Activated CD4-positive, alpha-beta T cell treated with anti-CD3 and anti-CD28 coated beads, Interleukin-2, amount 10 ng/mL, durations not matched to agents 7 days and 5 days (primary cell): ENCODE results near the gene RPS6KB1. TPM values are rescaled to one million over a fixed set of nuclear protein-coding genes. Genes with fewer than 3 reads are reported as not detected.
"Not testable (repeated sequence)": the region's sequence is repeated elsewhere in the genome, so short reads cannot be mapped to it uniquely, and the experiment has no call there.

Experiments
- CTCF ChIA-PET: fragments of 350-600 bp; sonication (Branson Sonifier 250); formaldehyde crosslinking; loops from one replicate; lab custom pipeline; 2021; ENCODE audit warnings: antibody characterized with exemption; lab: Charles Lee
- POLR2A ChIA-PET: fragments of 350-600 bp; sonication (Branson Sonifier 250); formaldehyde crosslinking; loops from one replicate; lab custom pipeline; 2021; ENCODE audit warnings: antibody characterized with exemption; lab: Charles Lee
- DNase-seq: peaks from one replicate; pipeline ENCODE4 v3.0.0-alpha.2; 2020
- H3K27ac Mint-ChIP-seq: one replicate; pipeline ENCODE4 v1.8.0; 2021; ENCODE audit warnings: mild to moderate bottlenecking, moderate library complexity, mixed read lengths
- H3K27me3 Mint-ChIP-seq: one replicate; pipeline ENCODE4 v1.8.0; 2021; ENCODE audit warnings: mixed read lengths
- H3K36me3 Mint-ChIP-seq: one replicate; pipeline ENCODE4 v1.8.0; 2021; ENCODE audit warnings: low read depth, mixed read lengths
- H3K4me1 Mint-ChIP-seq: one replicate; pipeline ENCODE4 v1.8.0; 2021; ENCODE audit warnings: mixed read lengths
- H3K4me3 Mint-ChIP-seq: one replicate; pipeline ENCODE4 v1.8.0; 2021; ENCODE audit warnings: mild to moderate bottlenecking, moderate library complexity, mixed read lengths
- H3K9me3 Mint-ChIP-seq: one replicate; pipeline ENCODE4 v1.8.0; 2021; ENCODE audit warnings: mixed read lengths
- total RNA-seq, 2 experiments: library from RNA; stranded (reverse); gene quantifications; one replicate each; pipeline ENCODE4 v1.2.3, GENCODE V29; 2021

The RPS6KB1 gene
- total RNA-seq, 2 experiments from 2014 or later, result 46.7 to 50.3 TPM

DNA sequence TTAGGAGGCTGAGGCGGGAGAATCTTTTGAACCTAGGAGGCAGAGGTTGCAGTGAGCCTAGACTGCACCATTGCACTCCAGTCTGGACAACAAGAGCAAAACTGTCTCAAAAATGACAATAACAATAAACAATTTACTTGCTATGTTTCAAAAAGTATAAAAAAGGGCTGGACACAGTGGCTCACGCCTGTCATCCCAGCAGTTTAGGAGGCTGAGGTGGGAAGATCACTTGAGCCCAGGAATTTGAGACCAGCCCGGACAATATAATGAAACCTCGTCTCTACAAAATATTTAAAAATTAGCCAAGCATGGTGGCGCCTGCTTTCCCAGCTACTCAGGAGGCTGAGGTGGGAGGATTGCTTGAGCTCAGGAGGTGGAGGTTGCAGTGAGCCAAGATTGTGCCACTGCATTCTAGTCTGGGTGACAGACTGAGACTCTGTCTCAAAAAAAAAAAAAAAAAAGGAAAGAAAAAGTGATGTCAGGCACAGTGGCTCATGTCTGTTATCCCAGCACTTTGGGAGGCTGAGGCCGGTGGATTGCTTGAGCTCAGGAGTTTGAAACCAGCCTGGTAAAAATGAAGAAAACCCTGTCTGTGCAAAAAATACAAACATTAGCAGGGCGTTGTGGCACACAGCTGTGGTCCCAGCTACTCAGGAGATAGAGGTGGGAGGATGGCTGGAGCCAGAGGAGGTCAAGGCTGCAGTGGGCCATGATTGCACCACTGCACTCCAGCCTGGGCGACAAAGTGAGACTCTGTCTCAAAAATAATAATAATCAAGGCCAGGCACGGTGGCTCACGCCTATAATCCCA is 38.8 kb upstream of the RPS6KB1 start:
- H3K9me3 Mint-ChIP-seq, H3K27me3 Mint-ChIP-seq, H3K36me3 Mint-ChIP-seq, H3K4me3 Mint-ChIP-seq, DNase-seq: not testable (repeated sequence)
- Mint-ChIP-seq H3K4me1 (peaks cover 53% of the 10 kb centered on the region), H3K27ac (peak overlapping the region; percentile 73)
- ChIA-PET CTCF (interaction anchor here (0.6 to 2.0 kb wide), 11 partner anchors 9 to 209 kb away, joined by 3 to 11 read pairs (median 4); no protein-coding TSS in a partner anchor), POLR2A (interaction anchor here (0.6 to 2.1 kb wide), 4 partner anchors 10 to 189 kb away, joined by 3 to 12 read pairs (median 6); no protein-coding TSS in a partner anchor)

DNA sequence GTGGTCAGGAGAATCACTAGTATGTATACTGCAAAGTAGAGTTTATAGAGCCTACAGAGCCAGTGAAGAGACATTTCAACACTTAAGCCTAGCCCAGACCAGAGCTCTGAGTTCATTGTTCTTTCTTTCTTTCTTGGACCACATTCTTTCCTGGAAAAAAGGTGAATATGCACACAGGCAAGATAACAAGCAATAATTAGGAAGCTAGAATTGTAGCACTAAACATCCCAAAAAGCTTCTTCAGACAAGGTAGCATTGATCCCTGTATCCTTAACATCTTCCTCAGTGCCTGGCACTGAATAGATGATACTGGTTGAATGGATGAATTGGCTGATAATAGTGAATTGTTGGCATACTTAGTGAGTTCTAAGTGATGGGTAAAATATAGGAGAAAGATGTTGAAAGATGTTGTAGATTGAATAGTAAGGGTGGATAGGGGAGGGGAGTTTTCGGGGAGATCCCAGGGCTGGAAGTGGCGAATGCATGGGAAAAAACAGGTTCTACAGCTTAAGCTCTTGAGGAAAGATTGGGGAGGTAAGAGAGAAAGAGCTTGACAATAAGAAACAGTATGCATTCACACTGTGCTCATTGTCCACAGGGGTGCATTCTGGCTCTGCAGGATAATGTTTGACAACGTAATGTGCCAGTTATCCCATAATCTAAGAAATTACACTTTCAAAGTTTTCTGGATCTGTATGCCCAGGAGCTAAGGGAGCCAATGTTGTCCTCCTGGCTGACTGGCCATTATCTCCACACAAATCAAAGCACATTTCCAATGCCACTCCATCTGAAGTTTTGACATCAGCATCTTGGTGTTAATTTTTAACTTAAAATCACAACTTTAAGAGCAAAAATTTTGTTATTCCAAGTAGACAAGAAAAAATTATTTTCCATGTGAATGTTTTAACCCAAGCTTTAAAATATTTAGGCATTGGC is 35.8 kb upstream of the RPS6KB1 start:
- CTCF ChIA-PET, result interaction anchor here (1.0 to 1.1 kb wide), 2 partner anchors 13 to 72 kb away, joined by 3 read pairs; no protein-coding TSS in a partner anchor
- no peaks in the 10 kb centered on the region for H3K27me3 Mint-ChIP-seq
- no peak for DNase-seq
- no peak overlapping the region for H3K27ac Mint-ChIP-seq
- H3K4me3 Mint-ChIP-seq, result no peak overlapping the region
- POLR2A ChIA-PET, result interaction anchor here (0.6 kb wide), 1 partner anchor 19 kb away, joined by 4 read pairs; no protein-coding TSS in a partner anchor
- peaks cover 12% of the 10 kb centered on the region for H3K36me3 Mint-ChIP-seq
- H3K9me3 Mint-ChIP-seq, result peaks cover 3% of the 10 kb centered on the region
- H3K4me1 Mint-ChIP-seq, result peaks cover 43% of the 10 kb centered on the region

DNA sequence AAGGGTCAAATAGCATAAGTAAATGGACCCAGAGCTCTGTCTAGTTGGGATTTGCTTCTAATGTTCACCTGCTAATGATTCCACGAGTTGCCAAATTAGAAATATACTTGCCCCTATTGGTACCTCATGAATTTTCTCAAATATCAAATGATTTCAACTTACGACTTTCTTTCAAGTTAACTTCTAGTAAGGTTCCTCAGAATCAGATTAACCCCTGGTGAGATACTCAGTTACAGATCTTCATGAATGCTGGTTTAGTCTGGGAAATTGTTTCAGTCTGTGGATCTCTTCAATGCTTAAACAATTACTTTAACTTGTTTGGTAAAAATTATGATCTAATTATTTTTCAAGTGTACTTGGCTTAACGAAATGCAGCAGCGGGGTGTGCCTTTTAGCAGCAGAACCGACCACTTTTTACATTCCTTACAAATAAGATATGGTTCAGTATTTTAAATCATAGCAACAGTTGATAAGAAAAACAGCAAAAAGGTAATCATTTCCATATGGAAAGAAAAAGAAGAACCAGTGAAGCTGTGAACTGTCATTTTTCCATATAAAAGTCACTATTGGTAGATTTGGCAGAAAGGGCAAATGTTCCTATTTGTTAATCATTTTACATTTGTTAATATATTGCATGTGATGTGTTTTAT is 34.6 kb upstream of the RPS6KB1 start:
- peaks cover 13% of the 10 kb centered on the region for H3K36me3 Mint-ChIP-seq
- H3K27me3 Mint-ChIP-seq, result no peaks in the 10 kb centered on the region
- no peak overlapping the region for H3K4me3 Mint-ChIP-seq
- CTCF ChIA-PET, result interaction anchor here (0.6 to 4.8 kb wide), 8 partner anchors 8 to 353 kb away, joined by 3 to 45 read pairs (median 5); no protein-coding TSS in a partner anchor
- H3K9me3 Mint-ChIP-seq, result no peaks in the 10 kb centered on the region
- POLR2A ChIA-PET, result interaction anchor here (0.6 to 0.9 kb wide), 3 partner anchors 40 to 107 kb away, joined by 3 to 4 read pairs (median 4); no protein-coding TSS in a partner anchor
- H3K4me1 Mint-ChIP-seq, result peaks cover 31% of the 10 kb centered on the region
- no peak for DNase-seq
- H3K27ac Mint-ChIP-seq, result no peak overlapping the region

GRCh38 chr17:59858932-59859331 is 34.0 kb upstream of the RPS6KB1 start:
- CTCF ChIA-PET, result interaction anchor here (0.6 to 4.8 kb wide), 13 partner anchors 9 to 354 kb away, joined by 3 to 45 read pairs (median 5); no protein-coding TSS in a partner anchor
- Mint-ChIP-seq H3K27ac (no peak overlapping the region), H3K36me3 (peaks cover 13% of the 10 kb centered on the region), H3K4me1 (peaks cover 28% of the 10 kb centered on the region), H3K4me3 (no peak overlapping the region), H3K9me3 (no peaks in the 10 kb centered on the region), H3K27me3 (no peaks in the 10 kb centered on the region)
- no peak for DNase-seq
- POLR2A ChIA-PET, result interaction anchor here (0.6 to 1.0 kb wide), 7 partner anchors 9 to 395 kb away, joined by 3 to 4 read pairs (median 3); no protein-coding TSS in a partner anchor

DNA sequence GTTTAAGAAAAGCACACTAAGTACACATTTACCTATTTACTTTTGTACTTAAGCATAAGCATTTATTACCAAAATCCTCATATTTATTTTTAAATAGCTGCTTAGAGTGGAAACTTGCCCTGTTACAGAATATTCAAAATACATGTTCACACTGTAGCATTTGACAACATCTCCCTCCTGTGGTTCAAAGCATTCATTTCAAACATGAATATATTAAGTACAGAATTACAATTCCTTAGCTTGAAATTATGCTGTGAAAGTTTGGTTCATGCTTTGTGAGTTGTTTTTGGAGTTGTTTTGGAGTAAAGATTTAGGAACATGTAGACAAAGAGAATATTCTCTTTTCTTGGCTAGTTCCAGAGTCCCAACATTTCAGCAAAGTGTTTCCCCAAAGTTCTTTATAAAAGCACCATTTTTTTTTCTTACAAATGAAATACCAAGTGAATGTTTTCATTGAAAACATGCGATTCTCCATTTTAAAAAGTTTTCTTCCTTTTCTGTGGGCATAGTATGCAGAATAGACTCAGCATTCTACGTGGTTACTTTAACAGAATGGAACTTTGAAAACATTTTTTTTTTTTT is 33.4 kb upstream of the RPS6KB1 start:
- Mint-ChIP-seq H3K9me3 (no peaks in the 10 kb centered on the region), H3K4me3 (no peak overlapping the region), H3K27ac (peak overlapping the region; percentile 25), H3K27me3 (no peaks in the 10 kb centered on the region), H3K4me1 (peaks cover 24% of the 10 kb centered on the region), H3K36me3 (peaks cover 14% of the 10 kb centered on the region)
- peak; percentile 44 for DNase-seq
- ChIA-PET CTCF (interaction anchor here (0.9 to 4.8 kb wide), 11 partner anchors 9 to 169 kb away, joined by 3 to 45 read pairs (median 5); no protein-coding TSS in a partner anchor), POLR2A (interaction anchor here (0.5 to 1.0 kb wide), 7 partner anchors 8 to 396 kb away, joined by 3 to 4 read pairs (median 3); no protein-coding TSS in a partner anchor)

DNA sequence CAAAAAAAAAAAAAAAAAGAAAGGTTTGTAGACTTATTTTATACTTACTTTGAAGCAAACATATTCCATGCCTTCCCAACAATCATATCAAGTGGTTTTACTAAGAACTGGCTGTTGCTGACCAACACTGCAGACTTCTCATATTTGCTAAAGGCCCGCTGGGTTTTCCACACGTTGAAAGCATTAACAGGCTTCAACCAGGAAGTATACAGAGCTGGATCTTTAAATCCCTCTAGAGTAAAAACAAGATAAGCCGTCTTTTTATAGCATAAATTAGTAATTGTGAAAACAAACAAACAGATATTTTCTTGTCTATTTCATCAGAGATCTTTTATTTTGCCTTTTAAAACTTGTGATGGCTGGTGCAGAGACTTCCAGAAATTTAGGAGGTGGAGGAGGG is 29.3 kb upstream of the RPS6KB1 start:
- no peaks in the 10 kb centered on the region for H3K27me3 Mint-ChIP-seq
- DNase-seq, result no peak
- ChIA-PET CTCF (interaction anchor here (0.7 to 2.3 kb wide), 2 partner anchors 10 to 163 kb away, joined by 7 to 9 read pairs; no protein-coding TSS in a partner anchor), POLR2A (no interaction called here)
- peaks cover 21% of the 10 kb centered on the region for H3K36me3 Mint-ChIP-seq
- H3K9me3 Mint-ChIP-seq, result no peaks in the 10 kb centered on the region
- no peak overlapping the region for H3K27ac Mint-ChIP-seq
- H3K4me3 Mint-ChIP-seq, result no peak overlapping the region
- H3K4me1 Mint-ChIP-seq, result peaks cover 10% of the 10 kb centered on the region

DNA sequence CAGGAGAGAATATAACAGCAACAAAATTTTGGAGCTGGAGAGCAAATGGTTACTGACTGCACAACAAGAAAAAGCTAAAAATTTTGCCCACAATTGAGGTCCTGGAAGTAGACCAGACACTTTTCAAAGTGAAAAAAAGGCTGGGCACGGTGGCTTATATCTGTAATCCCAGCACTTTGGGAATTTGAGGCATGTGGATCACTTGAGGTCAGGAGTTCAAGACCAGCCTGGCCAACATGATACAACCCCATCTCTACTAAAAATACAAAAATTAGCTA is 23.0 kb upstream of the RPS6KB1 start:
- no peak for DNase-seq
- Mint-ChIP-seq H3K4me1 (peaks cover 1% of the 10 kb centered on the region), H3K27ac (no peak overlapping the region), H3K4me3 (no peak overlapping the region), H3K27me3 (no peaks in the 10 kb centered on the region), H3K36me3 (peaks cover 17% of the 10 kb centered on the region), H3K9me3 (no peaks in the 10 kb centered on the region)
- CTCF ChIA-PET, result interaction anchor here (0.6 to 1.2 kb wide), 4 partner anchors 13 to 184 kb away, joined by 3 to 4 read pairs (median 3); no protein-coding TSS in a partner anchor
- POLR2A ChIA-PET, result no interaction called here

DNA sequence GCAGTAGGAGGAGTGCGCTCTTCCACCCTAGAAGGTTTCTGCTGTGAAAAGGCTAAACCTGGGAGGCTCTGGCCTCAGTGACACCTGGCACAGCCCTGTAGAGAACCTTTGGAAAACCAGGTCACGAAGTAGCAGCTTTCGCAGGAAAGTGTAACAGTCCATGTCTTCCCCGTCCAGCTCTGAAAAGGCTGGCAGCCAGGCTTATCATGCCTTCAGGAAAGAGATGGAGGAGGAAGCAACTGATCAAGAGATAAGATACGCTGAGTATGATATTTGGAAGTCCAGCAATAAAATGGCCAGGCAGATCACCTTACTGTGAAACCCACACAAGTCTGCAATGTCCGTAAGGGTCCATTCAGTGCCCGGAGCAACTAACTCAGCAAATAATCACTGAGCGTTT is 22.4 kb upstream of the RPS6KB1 start:
- POLR2A ChIA-PET, result no interaction called here
- no peaks in the 10 kb centered on the region for H3K9me3 Mint-ChIP-seq
- no peak overlapping the region for H3K4me3 Mint-ChIP-seq
- no peaks in the 10 kb centered on the region for H3K27me3 Mint-ChIP-seq
- H3K36me3 Mint-ChIP-seq, result peaks cover 15% of the 10 kb centered on the region
- no peak overlapping the region for H3K27ac Mint-ChIP-seq
- DNase-seq, result no peak
- CTCF ChIA-PET, result interaction anchor here (1.2 to 1.8 kb wide), 3 partner anchors 11 to 184 kb away, joined by 3 to 5 read pairs (median 3); no protein-coding TSS in a partner anchor
- H3K4me1 Mint-ChIP-seq, result peaks cover 1% of the 10 kb centered on the region

DNA sequence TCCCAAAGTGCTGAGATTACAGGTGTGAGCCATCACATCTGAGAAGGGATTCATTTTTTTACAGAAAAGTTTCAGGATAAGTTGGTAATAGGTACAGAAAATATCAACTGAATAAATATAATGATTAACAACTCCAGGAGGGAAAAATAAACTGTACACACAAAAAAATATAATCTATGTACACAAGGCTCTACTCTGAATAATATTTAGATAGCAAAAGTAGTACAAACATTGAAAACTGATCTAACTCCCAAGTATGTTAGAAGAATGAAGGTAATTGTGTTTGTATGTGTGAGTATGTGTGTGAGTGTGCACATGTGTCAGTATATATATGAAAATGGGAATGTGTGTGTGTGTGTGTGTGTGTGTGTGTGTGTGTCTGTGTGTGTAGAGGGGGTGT is 20.6 kb upstream of the RPS6KB1 start:
- Mint-ChIP-seq H3K27ac (peak overlapping the region; percentile 39), H3K9me3 (no peaks in the 10 kb centered on the region), H3K27me3 (no peaks in the 10 kb centered on the region), H3K36me3 (peaks cover 15% of the 10 kb centered on the region), H3K4me1 (no peaks in the 10 kb centered on the region), H3K4me3 (no peak overlapping the region)
- DNase-seq, result no peak
- CTCF ChIA-PET, result interaction anchor here (0.9 to 1.3 kb wide), 2 partner anchors 120 to 186 kb away, joined by 3 read pairs; no protein-coding TSS in a partner anchor
- POLR2A ChIA-PET, result no interaction called here

DNA sequence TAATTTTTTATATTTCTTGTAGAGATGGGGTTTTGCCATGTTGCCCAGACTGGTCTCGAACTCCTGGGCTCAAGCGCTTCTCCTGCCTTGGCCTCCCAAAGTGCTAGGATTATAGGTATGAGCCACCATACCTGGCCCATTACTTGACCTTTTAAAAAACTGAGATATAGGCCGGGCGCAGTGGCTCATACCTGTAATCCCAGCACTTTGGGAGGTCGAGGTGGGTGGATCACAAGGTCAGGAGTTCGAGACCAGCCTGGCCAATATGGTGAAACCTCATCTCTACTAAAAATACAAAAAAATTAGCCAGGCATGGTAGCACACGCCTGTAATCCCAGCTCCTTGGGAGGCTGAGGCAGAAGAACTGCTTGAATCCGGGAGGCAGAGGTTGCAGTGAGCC is 19.5 kb upstream of the RPS6KB1 start:
- peaks cover 24% of the 10 kb centered on the region for H3K36me3 Mint-ChIP-seq
- H3K9me3 Mint-ChIP-seq, H3K27me3 Mint-ChIP-seq, DNase-seq, POLR2A ChIA-PET, H3K27ac Mint-ChIP-seq, H3K4me3 Mint-ChIP-seq, H3K4me1 Mint-ChIP-seq: not testable (repeated sequence)
- CTCF ChIA-PET, result interaction anchor here (0.6 kb wide), 1 partner anchor 121 kb away, joined by 3 read pairs; no protein-coding TSS in a partner anchor

- CTCF ChIA-PET, result interaction anchor here (0.6 kb wide), 1 partner anchor 18 kb away, joined by 4 read pairs; no protein-coding TSS in a partner anchor
Measured at GRCh38 chr17:59874376-59874775, 18.5 kb upstream of the RPS6KB1 start.

More at GRCh38 chr17:59874376-59874775, 18.5 kb upstream of the RPS6KB1 start:
- H3K27me3 Mint-ChIP-seq, result no peaks in the 10 kb centered on the region
- peaks cover 2% of the 10 kb centered on the region for H3K4me1 Mint-ChIP-seq
- POLR2A ChIA-PET, result no interaction called here
- H3K9me3 Mint-ChIP-seq, result no peaks in the 10 kb centered on the region
- no peak overlapping the region for H3K27ac Mint-ChIP-seq
- no peak for DNase-seq
- H3K4me3 Mint-ChIP-seq, result no peak overlapping the region
- H3K36me3 Mint-ChIP-seq, result peaks cover 22% of the 10 kb centered on the region
